Left lung (tissue), 10 donors: ENCODE data around the gene BCDIN3D. TPM values are rescaled to one million over a fixed set of nuclear protein-coding genes. Genes with fewer than 3 reads are reported as not detected.

Source experiments
- ATAC-seq: fragments of 200-7000 bp; cut with Tn5 transposase; one replicate; pipeline ENCODE4 v1.9.1; 2020; ENCODE audit warnings: moderate library complexity
- DNase-seq, 4 donors: peaks; one replicate each; pipeline ENCODE4 v3.0.0-alpha.2; 2013 to 2020
- H3K27ac ChIP-seq, 2 donors: fragments of 200-600 bp; sonication (generic) in 1 of 2; one replicate each; pipeline versions ENCODE4 v1.5.0 to v1.8.0; 2020 to 2021
- H3K27me3 ChIP-seq, 2 donors: fragments of 200-600 bp; sonication (generic) in 1 of 2; one replicate each; pipeline versions ENCODE4 v1.5.0 to v1.8.0; 2020 to 2021
- H3K36me3 ChIP-seq, 2 donors: fragments of 200-600 bp; sonication (generic) in 1 of 2; one replicate each; pipeline versions ENCODE4 v1.5.0 to v1.8.0; 2020 to 2021
- H3K4me1 ChIP-seq, 2 donors: fragments of 200-600 bp; one replicate each; pipeline ENCODE4 v1.8.0; 2021
- H3K4me3 ChIP-seq, 2 donors: fragments of 200-600 bp; sonication (generic) in 1 of 2; one replicate each; pipeline versions ENCODE4 v1.5.0 to v1.8.0; 2020 to 2021; ENCODE audit warnings: mild to moderate bottlenecking in 1 of 2
- H3K9me3 ChIP-seq, 2 donors: fragments of 200-600 bp; sonication (generic) in 1 of 2; one replicate each; pipeline versions ENCODE4 v1.5.0 to v1.8.0; 2020 to 2021
- intact Hi-C, 2 donors: fragments of 100-400 bp; cut with DNase I; formaldehyde crosslinking; loops; one replicate each; pipeline versions ENCODE4 v1.11.2 to v1.14.2; 2022
- polyA plus RNA-seq, 6 donors: library from polyadenylated mRNA; unstranded; fragments of 120-200 nt; gene quantifications; one replicate each; pipeline ENCODE4 v1.2.1, GENCODE V29; 2013; ENCODE audit not compliant: insufficient read length in 6 of 6
- total RNA-seq, 2 donors: library from RNA; stranded (reverse); fragmentation: NEBNext Ultra II Directional; extraction: Animal tissue kit (Norgen Biotek cat#: 25700); gene quantifications; one replicate each; pipeline ENCODE4 v1.2.1, GENCODE V29; 2021
- TF ChIP-seq, protein P1 (sequence below), 2 donors: fragments of 200-600 bp; sonication (generic) in 1 of 2; IDR thresholded peaks; one replicate each; pipeline versions ENCODE4 v1.5.0 to v1.8.0; 2021; ENCODE audit warnings: antibody characterized with exemption in 2 of 2
- donor health status: DM: no; HTN: yes; CAD: no.
- donor health status: DM: no; HTN: no; CAD: no.

The BCDIN3D gene
- total and polyA plus RNA-seq, 8 donors, result 4.3 to 7.3 (median 5.8) TPM

- no peak overlapping the region for H3K27ac ChIP-seq
- H3K9me3 ChIP-seq, result no peaks in the 10 kb centered on the region
- peaks cover 4% of the 10 kb centered on the region in 2 donors for H3K4me1 ChIP-seq
- ATAC-seq (no peak), DNase-seq (no peak)
- H3K36me3 ChIP-seq, result peaks cover 0 to 67% of the 10 kb centered on the region in 2 donors
- TF ChIP-seq, protein P1, sequence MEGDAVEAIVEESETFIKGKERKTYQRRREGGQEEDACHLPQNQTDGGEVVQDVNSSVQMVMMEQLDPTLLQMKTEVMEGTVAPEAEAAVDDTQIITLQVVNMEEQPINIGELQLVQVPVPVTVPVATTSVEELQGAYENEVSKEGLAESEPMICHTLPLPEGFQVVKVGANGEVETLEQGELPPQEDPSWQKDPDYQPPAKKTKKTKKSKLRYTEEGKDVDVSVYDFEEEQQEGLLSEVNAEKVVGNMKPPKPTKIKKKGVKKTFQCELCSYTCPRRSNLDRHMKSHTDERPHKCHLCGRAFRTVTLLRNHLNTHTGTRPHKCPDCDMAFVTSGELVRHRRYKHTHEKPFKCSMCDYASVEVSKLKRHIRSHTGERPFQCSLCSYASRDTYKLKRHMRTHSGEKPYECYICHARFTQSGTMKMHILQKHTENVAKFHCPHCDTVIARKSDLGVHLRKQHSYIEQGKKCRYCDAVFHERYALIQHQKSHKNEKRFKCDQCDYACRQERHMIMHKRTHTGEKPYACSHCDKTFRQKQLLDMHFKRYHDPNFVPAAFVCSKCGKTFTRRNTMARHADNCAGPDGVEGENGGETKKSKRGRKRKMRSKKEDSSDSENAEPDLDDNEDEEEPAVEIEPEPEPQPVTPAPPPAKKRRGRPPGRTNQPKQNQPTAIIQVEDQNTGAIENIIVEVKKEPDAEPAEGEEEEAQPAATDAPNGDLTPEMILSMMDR (IDR thresholded peaks at IDR 0.05), result no peak
- no peak overlapping the region for H3K4me3 ChIP-seq
- intact Hi-C loops, result no loop called here
- no peaks in the 10 kb centered on the region for H3K27me3 ChIP-seq
Measured at GRCh38 chr12:49803693-49804450, 39.0 kb downstream of the BCDIN3D start.

DNA sequence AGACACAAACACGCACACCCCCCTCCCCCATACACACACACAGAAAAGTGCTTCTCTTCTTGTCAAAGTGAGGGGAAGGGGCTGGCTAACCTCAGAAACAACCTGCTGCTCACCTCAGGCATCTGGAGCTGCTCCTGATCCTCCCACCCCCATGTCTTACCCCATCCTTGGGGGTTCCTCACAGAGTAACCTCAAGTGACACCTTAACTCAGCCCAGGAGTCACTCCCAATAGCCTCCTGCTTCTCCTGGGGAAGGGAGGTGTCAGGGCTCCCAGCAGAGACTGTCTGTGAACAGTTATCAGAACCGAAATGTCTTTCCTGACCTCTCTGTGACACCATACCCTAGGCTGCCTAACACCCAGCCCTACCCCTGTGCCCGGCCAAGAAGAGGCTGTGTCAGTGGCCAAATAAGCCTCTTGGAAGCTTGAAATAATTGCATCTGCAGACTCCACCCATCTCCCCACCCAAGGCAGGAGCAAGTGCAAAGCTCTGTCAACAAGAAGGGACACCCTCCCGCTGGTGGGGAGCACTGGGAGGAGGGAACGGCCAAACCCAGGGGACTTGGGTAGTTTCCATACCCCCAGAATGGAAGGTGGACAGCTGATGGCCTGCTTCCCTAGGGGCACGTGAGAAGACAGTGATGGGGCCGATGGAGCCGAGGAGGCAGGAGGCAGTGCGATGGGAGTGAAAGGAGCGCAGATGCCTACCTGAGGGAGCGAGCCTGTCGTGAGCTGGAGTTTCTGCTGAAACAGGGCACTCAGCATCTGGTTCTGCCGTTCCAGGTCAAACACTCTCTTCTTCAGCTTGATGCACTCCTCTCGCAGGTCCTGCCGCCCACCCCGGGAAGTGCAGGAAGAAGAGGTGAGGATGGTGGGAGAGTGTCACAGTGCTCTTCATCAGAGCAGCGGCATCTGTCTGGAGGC lies 41.5 kb downstream of the BCDIN3D start:
- intact Hi-C loops, result no loop called here
- Histone ChIP-seq H3K27me3 (no peaks in the 10 kb centered on the region), H3K9me3 (no peaks in the 10 kb centered on the region), H3K36me3 (peaks cover 0 to 92% of the 10 kb centered on the region in 2 donors), H3K4me3 (no peak overlapping the region), H3K4me1 (peaks cover 0 to 15% of the 10 kb centered on the region in 2 donors), H3K27ac (no peak overlapping the region)
- TF ChIP-seq, protein P1 (IDR thresholded peaks at IDR 0.05), result no peak
- ATAC-seq (no peak), DNase-seq (peak in 1 of 4 donors; percentile 10)

GRCh38 chr12:49800421-49801140 lies 42.3 kb downstream of the BCDIN3D start:
- DNase-seq (peak in 1 of 4 donors; percentile 28), ATAC-seq (no peak)
- peaks cover 0 to 15% of the 10 kb centered on the region in 2 donors for H3K4me1 ChIP-seq
- H3K27me3 ChIP-seq, result no peaks in the 10 kb centered on the region
- intact Hi-C loops, result no loop called here
- H3K27ac ChIP-seq, result no peak overlapping the region
- peaks cover 0 to 97% of the 10 kb centered on the region in 2 donors for H3K36me3 ChIP-seq
- H3K9me3 ChIP-seq, result no peaks in the 10 kb centered on the region
- no peak overlapping the region for H3K4me3 ChIP-seq
- TF ChIP-seq, protein P1 (IDR thresholded peaks at IDR 0.05), result no peak

- no peaks in the 10 kb centered on the region for H3K27me3 ChIP-seq
- intact Hi-C loops, result no loop called here
- no peak overlapping the region for H3K27ac ChIP-seq
- H3K9me3 ChIP-seq, result no peaks in the 10 kb centered on the region
- no peak for DNase-seq
- H3K4me1 ChIP-seq, result peaks cover 0 to 15% of the 10 kb centered on the region in 2 donors
- TF ChIP-seq, protein P1 (IDR thresholded peaks at IDR 0.05), result no peak
- no peak overlapping the region for H3K4me3 ChIP-seq
- no peak for ATAC-seq
- peaks cover 0 to 99% of the 10 kb centered on the region in 2 donors for H3K36me3 ChIP-seq
Measured at GRCh38 chr12:49798934-49799333, 44.0 kb downstream of the BCDIN3D start.
